ENCODE measurements around the gene ZBTB20.

Gene ZBTB20

DNA sequence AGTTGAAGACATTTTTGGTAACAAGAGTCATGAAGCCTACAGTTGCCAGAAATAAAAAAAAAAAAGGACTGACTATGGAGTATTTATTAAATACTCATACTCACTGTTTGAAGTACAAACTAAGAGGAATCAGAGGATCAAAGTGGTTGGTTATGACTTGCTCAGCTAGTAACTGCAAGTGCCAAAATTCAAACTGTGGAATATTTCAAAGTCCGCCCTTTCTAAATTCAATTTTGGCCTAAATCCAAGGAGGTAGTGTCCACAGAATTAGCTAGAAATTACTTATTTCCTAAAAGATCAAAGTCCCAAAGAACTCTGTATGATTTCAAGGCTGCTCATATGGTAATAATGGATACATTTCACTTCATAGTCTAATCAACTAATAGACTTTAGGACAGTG lies 274.5 kb downstream of the ZBTB20 start:
- no peak for DNase-seq (ENCODE audit: low read depth, low spot score)

DNA sequence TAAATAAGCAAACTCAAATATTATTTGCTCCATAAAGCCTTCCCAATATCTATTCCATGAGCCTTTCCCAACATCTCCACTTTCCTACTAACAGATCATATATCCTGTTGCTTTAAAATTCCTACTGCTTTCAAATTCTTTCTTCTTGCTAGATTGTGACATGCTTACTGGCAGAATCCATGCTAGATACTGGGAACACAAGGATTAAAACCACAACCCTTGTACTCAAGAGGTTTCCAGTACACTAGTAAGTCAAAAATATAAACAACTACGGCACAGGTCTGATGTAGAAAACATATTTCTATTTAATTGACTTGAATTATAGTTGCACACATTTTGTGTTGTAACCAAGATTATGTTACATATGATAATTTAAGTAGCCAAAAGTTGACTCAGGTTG lies 275.0 kb downstream of the ZBTB20 start:
- no peak for DNase-seq (ENCODE audit: low read depth, low spot score)

DNA sequence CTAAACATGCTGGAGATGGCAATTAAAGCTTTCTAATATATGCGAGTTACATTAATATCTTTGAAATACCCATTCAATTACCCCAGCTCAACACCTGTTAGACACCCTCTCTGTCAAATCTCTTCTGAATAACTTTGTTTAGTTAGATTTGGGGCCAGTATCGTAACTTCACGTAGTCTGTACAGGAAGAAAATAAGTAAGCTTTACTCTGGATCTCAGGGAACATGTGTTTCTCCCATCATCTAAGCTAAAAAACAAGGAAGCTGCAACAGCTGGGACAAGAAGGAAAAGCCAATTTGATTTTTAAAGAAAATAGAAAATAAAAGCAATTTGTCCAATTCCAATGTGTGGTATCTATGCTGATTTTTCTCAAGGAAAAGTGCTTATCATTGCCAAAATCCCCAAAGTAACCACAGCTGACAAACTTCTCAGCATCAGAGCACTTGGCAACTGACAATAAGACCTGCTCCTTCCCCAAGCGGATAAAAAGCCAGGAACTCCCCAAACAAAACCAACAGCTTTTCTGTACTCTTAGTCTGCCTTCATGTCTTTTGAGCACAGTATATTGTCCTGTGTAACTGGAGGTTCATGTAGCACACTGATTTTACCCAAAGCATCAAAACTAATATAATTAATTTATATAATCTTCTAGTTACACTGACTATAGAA lies 279.1 kb downstream of the ZBTB20 start:
- no peak for DNase-seq (ENCODE audit: low read depth, low spot score)

DNA sequence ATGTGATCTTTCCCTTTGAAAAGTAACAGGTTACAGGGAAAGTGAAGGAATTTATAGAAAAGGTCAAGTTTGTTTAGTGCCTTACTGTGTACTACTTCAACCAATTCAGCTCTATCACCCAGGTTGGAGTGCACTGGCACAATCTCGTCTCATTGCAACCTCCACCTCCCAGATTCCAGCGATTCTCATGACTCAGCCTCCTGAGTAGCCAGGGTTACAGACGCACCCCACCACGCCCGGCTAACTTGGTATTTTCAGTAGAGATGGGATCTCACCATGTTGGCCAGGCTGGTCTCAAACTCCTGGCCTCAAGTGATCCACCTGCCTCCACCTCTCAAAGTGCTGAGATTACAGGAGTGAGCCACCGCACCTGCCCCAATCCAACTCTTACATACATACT lies 279.7 kb downstream of the ZBTB20 start:
- DNase-seq (ENCODE audit: low read depth, low spot score) = no peak

DNA sequence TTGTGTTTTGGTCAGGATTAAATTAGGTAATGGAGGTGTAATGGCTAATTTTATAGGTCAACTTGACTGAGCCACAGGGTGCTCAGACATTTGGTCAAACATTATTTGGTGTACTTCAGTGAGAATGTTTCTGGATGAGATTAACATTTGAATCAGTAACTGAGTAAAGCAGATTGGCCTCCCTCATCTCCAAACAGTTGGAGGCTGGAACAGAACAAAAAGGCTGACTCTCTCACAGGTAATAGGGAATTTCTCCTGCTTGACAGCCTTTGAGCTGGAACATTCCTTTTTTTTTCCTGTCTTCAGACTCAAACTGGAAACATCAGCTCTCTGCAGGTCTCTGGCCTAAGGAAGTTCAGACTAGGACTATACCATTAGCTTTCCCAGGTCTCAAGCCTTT lies 280.7 kb downstream of the ZBTB20 start:
- no peak for DNase-seq (ENCODE audit: low read depth, low spot score)

DNA sequence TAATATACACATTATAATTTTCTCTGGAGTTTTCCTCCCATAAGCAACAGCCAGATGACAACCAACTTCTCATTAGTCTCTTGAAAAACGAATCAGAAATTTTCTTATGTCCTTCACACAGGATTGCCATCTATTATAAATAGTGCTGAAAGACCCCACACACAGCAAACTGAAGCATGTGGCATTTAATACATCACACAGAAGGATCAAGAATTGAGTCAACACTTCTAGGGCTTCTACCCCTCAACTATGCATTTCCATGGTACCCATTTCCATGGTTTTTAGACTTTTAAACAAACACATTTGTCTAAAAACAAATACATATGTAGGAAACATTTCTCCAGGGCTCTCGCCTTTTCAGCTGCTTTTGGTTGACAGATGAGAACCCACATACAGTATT lies 282.1 kb downstream of the ZBTB20 start:
- DNase-seq (ENCODE audit: low read depth, low spot score) = no peak

DNA sequence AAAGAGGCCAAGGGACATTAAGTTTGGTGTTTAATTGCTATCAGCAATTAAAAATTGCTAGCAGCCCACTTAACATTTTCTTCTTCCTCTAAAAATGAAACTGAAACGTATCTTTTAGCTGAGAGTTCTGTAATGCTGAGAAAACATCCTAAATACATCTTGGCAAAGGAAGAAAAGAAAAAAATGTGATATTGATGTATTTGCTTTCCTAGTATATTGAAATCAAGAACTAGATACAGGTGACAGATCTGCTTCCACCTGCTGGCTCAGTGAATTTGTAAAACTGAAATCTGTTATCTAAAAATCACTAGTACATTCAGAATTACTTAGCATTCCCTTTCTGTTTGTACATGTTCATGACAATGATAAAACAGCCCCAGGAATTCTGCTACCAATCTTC lies 283.2 kb downstream of the ZBTB20 start:
- DNase-seq (ENCODE audit: low read depth, low spot score) = no peak

DNA sequence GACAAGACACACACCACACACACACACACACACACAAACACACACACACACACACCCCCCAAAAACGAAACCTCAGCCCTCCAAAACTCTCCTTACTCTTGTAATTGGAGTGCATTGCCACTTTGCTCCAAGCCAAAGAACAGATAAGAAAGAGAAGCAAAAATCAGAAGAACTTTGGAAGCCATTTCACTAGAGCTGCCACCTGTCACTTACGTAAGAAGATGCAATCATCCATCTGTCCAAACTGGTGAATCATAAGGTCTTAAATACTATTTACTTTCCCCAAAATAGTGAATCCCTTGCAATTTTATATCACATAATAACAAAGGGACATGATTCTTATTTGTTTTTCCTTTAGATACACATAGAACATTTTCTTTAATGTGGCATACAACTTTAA lies 285.4 kb downstream of the ZBTB20 start:
- DNase-seq (ENCODE audit: low read depth, low spot score) = no peak

DNA sequence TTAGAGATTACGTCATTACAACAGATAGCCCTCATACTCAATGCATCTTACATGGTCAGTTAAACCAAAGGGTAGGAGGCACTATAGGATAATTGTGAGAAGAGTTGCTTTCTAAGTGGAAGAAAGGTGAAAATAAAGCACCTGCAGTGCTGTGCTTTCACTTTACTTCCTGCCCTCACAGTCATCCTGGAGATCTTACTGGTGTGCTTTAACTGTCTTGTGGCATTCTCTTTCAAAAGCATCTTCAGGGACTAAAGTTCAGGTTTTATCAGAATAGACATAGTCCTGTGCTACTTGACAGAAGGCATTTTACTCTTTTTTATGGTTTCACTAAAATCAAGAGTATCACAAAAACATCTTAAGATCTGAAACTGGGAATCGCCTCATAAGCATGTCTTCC lies 286.6 kb downstream of the ZBTB20 start:
- no peak for DNase-seq (ENCODE audit: low read depth, low spot score)

DNA sequence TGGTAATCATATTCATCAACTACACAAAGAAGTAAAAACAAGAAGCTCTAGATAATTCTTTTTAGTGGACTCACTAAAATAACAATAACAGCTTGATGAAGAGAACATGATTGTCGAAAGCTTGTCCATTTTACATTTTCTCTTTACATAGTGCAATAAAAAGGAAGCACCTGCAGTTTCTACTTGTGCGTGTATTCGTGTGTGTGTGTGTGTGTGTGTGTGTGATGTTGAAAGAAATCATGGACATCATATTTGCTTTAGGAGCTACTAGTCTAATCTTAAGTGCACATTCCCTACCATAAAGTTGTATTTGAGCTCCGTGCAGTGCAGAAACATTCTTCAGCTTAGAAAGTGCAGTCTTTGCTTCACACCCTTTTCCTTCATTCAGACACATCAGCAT lies 288.8 kb downstream of the ZBTB20 start:
- no peak for DNase-seq (ENCODE audit: low read depth, low spot score)

DNA sequence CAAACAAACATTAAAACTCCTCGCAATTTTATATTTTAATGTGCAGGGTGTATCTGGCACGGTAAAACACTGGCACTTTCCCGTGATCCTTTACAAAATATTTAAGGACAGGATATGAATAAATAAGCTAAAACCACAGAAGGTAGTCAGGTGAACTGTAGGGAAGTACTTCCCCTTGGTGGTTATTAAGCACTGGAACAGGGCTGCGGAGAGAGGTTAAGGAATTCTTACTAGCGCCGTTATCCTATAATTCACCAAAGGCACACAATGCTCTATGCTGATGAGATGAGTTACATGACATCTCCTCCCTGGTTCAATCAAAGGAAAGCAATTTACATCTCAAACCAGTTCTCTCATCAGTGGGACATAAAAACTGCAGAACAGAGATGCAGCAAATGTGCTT lies 289.8 kb downstream of the ZBTB20 start:
- no peak for DNase-seq (ENCODE audit: low read depth, low spot score)

DNA sequence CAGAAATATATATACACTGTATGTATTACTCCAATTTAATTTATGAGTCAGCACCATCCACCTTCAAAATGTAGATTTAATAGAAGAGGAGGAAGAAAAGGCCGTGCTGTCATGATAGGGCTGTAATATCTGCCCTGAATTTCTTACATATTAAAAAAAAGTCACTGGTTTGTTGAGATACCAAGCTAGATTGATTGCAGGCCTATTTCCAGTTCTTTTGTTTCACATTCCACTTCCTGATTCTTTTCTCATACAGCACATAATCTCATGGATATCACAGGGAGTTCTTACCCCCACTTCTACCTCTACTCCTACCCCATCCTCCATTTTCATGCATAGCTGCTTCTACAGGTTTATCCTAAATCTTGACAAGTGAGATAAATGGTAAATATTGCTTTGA lies 290.3 kb downstream of the ZBTB20 start:
- no peak for DNase-seq (ENCODE audit: low read depth, low spot score)

DNA sequence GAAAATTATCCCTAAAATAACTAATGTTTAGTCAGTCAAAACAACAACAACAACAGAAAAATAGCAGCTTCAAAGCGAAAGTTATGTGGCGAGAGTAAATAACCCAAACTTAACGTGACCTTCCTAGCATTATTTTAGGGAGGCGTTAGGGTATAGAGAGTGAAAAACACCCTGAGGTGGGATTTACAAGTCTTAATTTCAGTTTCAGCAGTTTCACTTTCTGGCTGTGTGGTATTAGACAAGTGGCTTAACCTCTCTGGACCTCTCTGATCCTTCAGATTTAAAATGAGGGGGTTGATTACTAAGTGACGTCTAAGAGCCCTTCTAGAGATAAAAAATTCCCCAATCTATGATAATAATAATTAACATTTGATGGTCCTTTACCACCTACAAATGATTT lies 291.2 kb downstream of the ZBTB20 start:
- DNase-seq (ENCODE audit: low read depth, low spot score) = no peak

DNA sequence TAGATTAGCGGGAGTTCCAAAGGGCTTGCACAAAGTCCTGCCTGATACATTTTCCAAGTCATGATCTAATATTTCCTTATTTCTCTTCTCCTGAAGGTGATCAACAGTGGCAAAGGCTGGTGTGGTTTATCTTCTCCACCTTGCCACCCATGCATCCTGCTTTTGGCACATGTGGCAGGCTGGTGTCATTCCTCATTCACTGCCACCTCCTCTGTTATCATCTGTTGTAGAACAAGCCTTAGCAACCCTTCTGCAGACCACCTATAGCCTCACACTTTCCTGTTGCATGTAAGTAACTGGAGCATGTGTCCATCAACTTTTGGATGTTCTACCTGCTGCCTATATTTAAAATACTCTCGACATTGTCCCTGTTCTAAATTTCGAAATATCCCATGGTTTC lies 294.1 kb downstream of the ZBTB20 start:
- no peak for DNase-seq (ENCODE audit: low read depth, low spot score)

DNA sequence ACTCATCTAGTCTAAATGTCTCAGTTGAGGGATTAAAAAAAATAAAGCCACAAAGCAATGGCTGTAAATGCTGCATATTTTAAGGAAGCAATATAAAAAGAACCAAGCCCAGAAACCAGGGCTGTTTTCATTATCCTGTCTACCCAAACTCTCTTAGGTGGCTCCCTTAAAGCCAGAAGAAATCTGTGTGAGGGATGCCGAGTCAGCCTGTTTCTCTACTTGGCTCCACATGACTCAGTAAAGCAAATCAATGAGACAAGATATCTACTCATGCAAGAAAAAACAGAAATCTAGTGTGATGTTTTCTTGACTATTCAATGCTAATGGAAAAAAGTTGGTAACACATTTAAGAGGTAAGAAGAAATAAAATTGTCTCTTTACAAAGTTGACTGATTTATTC lies 296.2 kb downstream of the ZBTB20 start:
- DNase-seq (ENCODE audit: low read depth, low spot score) = no peak

DNA sequence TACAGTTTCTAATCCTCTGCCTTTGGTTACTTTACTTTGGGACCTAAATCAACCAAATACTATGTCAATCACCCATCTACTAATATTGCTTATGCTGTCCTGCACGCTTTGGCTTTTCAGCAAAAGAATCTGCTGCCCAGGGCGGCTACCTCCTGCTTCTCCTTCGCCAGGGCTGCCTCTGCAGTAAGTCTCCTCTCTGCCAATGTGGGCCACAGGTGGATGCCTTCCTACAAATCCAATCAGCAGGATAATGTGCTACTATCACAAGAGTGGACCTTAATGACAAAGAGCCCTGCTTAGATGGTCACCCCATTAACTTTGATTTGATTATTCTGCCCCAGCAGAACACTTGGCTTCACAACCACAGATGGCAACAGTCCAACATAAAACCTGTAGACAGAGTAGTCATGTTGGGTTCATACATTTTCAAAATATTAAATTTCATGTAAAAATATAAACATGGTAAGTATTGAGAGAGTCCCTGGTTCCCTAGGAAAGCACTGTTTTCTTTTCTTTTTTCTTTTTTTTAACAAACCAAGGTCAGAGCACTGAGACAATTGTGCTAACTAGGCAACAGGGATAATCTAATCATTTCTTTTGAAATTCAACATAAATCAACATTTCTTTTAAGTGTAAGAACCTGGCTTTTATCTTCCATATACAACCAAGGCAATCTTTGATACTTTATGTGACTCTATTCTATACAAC lies 298.3 kb downstream of the ZBTB20 start:
- DNase-seq (ENCODE audit: low read depth, low spot score) = no peak

DNA sequence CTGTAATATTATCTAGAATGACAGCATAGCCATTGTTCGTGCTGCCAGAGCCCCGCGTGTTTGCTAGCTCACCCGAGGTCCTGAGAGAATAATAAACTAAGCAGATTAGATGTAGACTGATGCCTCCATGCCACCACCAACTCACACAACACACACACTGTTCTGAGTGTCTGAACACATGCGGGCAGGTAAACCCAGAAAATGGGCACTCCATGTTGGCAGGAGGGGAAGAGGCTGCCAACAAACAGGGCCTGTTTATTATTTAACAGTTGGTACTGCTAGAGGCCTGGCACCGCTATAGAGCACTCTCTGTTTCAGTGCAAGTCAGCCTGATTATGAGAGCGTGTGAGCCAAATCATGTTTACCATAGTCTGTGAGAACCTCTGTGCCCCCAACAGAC lies 299.0 kb downstream of the ZBTB20 start:
- no peak for DNase-seq (ENCODE audit: low read depth, low spot score)

DNA sequence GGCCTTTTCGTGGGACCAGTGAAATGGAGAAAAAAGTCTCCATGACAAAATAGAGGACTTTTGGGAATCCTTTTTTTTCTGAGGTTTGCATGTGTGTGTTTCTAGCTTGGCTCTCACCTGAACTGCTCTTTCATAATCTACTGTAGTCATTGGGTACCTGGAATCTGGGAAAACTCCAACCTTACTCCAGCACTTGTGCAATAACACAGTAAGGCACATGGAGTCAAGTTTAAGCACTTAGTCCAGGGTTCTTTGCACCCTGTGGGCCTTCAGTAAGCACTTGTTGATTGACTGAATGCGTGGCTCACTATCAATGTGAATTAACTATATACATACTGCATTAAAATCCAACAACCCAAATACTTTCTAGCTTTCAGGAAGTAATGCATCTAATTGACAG lies 299.5 kb downstream of the ZBTB20 start:
- DNase-seq (ENCODE audit: low read depth, low spot score) = no peak

DNA sequence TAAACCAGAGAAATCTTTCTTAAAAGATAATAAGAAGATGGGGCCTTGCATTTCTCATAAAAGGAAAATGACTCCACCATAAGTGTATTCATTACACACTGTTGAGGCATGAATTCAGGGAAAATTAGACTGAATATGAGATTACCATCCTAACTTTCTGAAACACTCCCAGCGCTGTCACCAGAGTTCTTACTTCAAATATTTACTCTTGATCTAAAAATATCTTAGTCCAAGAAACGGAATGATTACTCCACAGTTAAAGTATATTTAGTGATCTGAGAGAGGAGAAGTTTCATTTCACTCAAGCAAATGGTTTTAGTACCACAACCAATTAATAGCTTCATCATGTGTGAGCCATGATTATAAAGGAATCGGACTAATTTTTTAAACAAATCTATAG lies 300.3 kb downstream of the ZBTB20 start:
- DNase-seq (ENCODE audit: low read depth, low spot score) = no peak

DNA sequence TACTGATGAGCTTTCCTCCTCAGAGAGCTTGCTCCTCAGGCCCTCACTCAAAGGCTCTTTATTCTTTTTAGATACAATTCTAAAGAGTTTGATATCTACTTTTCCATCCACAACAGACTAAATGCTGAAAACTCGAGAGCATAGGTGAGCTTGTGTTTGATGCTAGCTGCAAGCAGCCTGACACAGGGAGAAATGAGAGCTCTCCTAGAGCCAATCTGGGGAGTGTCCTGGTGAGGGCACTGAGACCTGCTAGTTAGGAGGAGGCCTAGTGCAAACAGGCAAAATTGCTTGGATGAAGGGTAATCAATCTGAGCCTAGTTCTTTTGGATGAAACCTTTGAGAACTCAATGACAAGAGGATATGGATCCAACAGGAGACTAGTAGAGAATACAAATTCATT lies 300.8 kb downstream of the ZBTB20 start:
- no peak for DNase-seq (ENCODE audit: low read depth, low spot score)

DNA sequence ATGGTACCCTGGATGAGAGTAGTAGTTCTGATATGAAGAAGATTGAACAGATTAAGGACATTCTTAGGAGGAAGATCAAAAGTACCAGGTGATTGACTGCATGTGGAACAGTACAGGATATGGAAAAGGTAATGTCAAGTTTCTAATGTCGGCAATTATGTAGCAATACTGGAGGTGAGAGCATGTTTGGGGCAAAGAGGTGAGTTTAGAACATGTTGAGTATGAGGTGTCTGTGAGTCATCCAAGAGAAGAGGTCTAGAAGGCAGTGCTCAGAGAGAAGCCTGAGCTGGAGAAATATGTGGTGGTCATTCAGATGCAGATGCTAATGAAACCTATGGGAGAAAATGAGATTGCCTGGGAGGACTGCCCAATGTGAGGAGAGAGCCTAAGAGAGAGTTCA lies 305.6 kb downstream of the ZBTB20 start:
- no peak for DNase-seq (ENCODE audit: low read depth, low spot score)

DNA sequence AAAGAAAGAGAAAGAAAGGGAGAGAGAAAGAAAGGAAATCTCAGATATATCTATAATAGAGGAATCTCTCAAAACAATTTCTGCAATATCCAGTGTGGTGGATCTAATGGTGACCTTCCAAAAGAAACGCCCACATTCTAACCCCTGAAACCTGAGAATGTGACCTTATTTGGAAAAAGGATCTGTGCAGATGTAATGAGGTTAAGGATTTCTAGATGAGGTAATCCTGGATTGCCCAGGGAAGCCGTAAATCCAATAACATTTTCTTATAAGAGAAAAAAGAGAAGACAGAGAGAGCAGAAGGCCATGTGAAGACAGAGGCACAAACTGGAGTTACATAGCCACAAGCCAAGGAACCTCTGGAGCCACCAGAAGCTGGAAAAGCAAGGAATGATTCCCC lies 307.6 kb downstream of the ZBTB20 start:
- no peak for DNase-seq (ENCODE audit: low read depth, low spot score)

DNA sequence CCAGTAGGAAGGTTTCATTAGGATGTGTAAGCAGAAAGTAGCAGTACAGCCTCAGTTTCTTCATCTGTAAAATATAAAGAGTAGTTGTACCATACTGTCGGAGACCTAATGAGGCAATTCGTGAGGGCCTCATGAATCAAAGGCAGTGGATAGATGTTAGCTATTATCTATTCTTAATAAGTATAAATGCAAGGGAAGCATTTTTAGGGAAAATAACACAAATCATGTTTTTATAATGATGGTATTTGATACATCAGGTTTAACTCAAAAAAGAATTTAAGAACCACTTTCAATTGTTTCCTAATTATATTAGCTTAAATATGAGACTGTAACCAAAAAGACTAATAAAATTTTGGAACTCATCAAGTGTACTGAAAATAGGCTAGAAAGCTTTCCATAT lies 309.1 kb downstream of the ZBTB20 start:
- DNase-seq (ENCODE audit: low read depth, low spot score) = no peak
